Lower lobe of right lung (tissue), 2 donors: ENCODE measurements around the gene CUEDC1. TPM values are rescaled to one million over a fixed set of nuclear protein-coding genes. Genes with fewer than 3 reads are reported as not detected.
A peak's percentile ranks its signal among the peaks of the same experiment; 100 is the strongest.

Experiments used
- ATAC-seq, 2 donors: fragments of 200-7000 bp; cut with Tn5 transposase; one replicate each; pipeline ENCODE4 v1.9.1; 2020 to 2022; ENCODE audit warnings: mild to moderate bottlenecking in 2 of 2, moderate library complexity in 2 of 2
- DNase-seq: peaks from one replicate; pipeline ENCODE4 v3.0.0-alpha.2; 2020
- H3K27ac ChIP-seq: fragments of 200-600 bp; one replicate; pipeline ENCODE4 v1.8.0; 2022
- H3K27me3 ChIP-seq: fragments of 200-600 bp; one replicate; pipeline ENCODE4 v1.8.0; 2022; ENCODE audit warnings: low read depth
- H3K36me3 ChIP-seq: fragments of 200-600 bp; one replicate; pipeline ENCODE4 v1.8.0; 2022; ENCODE audit warnings: mild to moderate bottlenecking
- H3K4me1 ChIP-seq: fragments of 200-600 bp; one replicate; pipeline ENCODE4 v1.8.0; 2022
- H3K4me3 ChIP-seq: fragments of 200-600 bp; one replicate; pipeline ENCODE4 v1.8.0; 2022; ENCODE audit warnings: mild to moderate bottlenecking
- H3K9me3 ChIP-seq: fragments of 200-600 bp; one replicate; pipeline ENCODE4 v1.8.0; 2022
- intact Hi-C: fragments of 100-400 bp; cut with DNase I; formaldehyde crosslinking; loops from one replicate; pipeline ENCODE4 v1.11.0; 2022
- total RNA-seq: library from RNA; stranded (reverse); fragmentation: NEBNext Ultra II Directional; extraction: Animal tissue kit (Norgen Biotek cat#: 25700); gene quantifications from one replicate; pipeline ENCODE4 v1.2.1, GENCODE V29; 2021
- TF ChIP-seq, protein P1 (sequence below): fragments of 200-600 bp; IDR thresholded peaks from one replicate; pipeline ENCODE4 v1.8.0; 2022; ENCODE audit warnings: antibody characterized with exemption, mild to moderate bottlenecking
- donor health status: DM: no; HTN: yes; CAD: no; lungs with severe emphysema.

CUEDC1 gene
- total RNA-seq, 1 donor from 2014 or later, result 42.8 TPM

DNA sequence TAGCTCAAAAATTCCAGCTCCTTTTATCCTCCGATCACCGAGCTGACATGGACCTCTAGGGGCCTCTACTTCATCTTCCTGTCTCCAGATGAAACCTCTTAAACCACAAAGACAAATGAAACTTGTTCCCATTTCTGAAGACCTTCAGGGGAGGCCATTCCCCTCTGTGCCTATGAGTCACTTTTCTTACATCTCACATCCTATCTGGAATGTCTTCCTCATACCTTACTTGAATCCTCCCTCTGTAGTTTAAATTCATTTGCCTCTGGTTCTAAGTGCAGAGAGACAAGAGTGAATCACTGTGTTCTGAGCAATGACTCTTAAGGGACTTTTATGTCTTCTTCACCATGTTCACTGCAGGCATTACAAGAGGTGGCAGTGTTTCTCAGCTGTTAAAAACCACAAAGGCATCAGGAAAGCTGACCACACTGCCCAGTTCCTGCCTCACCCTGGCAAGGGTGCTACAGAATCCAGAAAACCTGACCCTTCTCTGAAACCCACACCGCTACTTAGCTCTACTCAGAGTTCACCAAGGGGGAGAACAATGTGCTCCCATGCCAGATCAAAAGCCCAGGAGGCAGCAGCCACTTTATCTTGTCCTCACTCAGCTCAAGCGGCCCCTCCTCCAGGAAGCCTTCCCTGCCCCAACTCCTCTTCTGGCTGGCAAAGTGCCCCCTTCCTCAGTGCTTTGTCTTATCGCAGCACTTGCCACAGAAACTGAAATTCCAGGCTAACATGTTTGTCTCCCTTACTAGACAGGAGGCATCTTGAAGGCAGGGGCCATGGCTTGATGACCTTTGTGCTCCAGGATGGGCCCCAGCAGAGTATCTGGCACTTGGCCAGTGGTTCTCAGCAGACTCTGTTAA is 6.4 kb downstream of the CUEDC1 start:
- peaks cover 84% of the 10 kb centered on the region for H3K4me1 ChIP-seq
- H3K27me3 ChIP-seq, result no peaks in the 10 kb centered on the region
- no peaks in the 10 kb centered on the region for H3K9me3 ChIP-seq
- TF ChIP-seq, protein P1, sequence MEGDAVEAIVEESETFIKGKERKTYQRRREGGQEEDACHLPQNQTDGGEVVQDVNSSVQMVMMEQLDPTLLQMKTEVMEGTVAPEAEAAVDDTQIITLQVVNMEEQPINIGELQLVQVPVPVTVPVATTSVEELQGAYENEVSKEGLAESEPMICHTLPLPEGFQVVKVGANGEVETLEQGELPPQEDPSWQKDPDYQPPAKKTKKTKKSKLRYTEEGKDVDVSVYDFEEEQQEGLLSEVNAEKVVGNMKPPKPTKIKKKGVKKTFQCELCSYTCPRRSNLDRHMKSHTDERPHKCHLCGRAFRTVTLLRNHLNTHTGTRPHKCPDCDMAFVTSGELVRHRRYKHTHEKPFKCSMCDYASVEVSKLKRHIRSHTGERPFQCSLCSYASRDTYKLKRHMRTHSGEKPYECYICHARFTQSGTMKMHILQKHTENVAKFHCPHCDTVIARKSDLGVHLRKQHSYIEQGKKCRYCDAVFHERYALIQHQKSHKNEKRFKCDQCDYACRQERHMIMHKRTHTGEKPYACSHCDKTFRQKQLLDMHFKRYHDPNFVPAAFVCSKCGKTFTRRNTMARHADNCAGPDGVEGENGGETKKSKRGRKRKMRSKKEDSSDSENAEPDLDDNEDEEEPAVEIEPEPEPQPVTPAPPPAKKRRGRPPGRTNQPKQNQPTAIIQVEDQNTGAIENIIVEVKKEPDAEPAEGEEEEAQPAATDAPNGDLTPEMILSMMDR, result peak; percentile 6
- ATAC-seq, result peak; percentile 20 to 58
- no peaks in the 10 kb centered on the region for H3K36me3 ChIP-seq
- H3K27ac ChIP-seq, result peak overlapping the region; percentile 79
- intact Hi-C loops, result no loop called here
- peak; percentile 46 for DNase-seq
- no peak overlapping the region for H3K4me3 ChIP-seq

DNA sequence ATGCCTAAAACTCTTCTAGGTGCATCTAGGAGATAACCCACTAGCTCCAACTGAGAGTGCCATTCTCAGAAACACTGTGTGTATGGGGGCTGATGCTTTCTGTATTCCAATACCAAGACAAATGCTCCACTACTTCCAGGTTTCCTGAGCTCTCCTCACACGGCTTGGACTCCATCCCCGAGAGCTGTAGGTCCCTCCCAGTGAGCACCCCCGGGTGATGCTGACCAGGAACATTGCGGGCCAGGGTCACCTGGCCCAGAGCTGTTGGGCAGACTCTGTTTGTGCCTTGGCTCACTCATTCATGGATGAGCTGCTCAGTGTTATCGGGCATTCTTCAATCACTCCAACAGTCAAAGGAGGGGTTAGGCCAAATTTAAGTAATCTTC is 7.0 kb downstream of the CUEDC1 start:
- Histone ChIP-seq H3K36me3 (no peaks in the 10 kb centered on the region), H3K27ac (peak overlapping the region; percentile 79), H3K4me3 (no peak overlapping the region), H3K4me1 (peaks cover 84% of the 10 kb centered on the region), H3K9me3 (no peaks in the 10 kb centered on the region), H3K27me3 (no peaks in the 10 kb centered on the region)
- TF ChIP-seq, protein P1, result no peak
- DNase-seq (peak; percentile 37), ATAC-seq (no peak)
- intact Hi-C loops, result no loop called here

DNA sequence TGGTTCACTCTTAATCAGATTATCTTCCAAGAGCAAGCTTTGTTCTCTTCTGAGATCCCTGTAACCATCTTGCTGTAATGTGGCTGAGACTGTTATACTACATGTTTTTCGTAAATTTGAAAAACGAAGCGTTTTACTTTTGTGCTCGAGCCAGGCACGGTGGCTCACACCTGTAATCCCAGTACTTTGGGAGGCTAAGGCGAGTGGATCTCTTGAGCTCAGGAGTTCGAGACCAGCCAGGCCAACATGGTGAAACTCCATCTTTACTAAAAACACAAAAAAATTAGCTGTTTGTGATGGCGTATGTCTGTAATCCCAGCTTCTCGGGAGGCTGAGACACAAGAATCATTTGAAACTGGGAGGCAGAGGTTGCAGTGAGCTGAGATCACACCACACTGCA is 7.8 kb downstream of the CUEDC1 start:
- DNase-seq (no peak), ATAC-seq (no peak)
- Histone ChIP-seq H3K9me3 (no peaks in the 10 kb centered on the region), H3K27me3 (no peaks in the 10 kb centered on the region), H3K36me3 (no peaks in the 10 kb centered on the region), H3K4me3 (peak overlapping the region; percentile 47), H3K4me1 (peaks cover 81% of the 10 kb centered on the region), H3K27ac (peak overlapping the region; percentile 79)
- intact Hi-C loops, result no loop called here
- TF ChIP-seq, protein P1, result no peak

GRCh38 chr17:57946798-57947358 is 8.3 kb downstream of the CUEDC1 start:
- Histone ChIP-seq H3K9me3 (no peaks in the 10 kb centered on the region), H3K27ac (peak overlapping the region; percentile 79), H3K36me3 (no peaks in the 10 kb centered on the region), H3K4me1 (peaks cover 80% of the 10 kb centered on the region), H3K27me3 (no peaks in the 10 kb centered on the region), H3K4me3 (peak overlapping the region; percentile 47)
- ATAC-seq (peak; percentile 78 to 88), DNase-seq (peak; percentile 76)
- intact Hi-C loops, result no loop called here
- TF ChIP-seq, protein P1, result no peak

GRCh38 chr17:57945996-57946797 is 9.0 kb downstream of the CUEDC1 start:
- no peaks in the 10 kb centered on the region for H3K36me3 ChIP-seq
- no peaks in the 10 kb centered on the region for H3K27me3 ChIP-seq
- no peaks in the 10 kb centered on the region for H3K9me3 ChIP-seq
- TF ChIP-seq, protein P1, result no peak
- ATAC-seq, result peak; percentile 28 to 48
- H3K4me3 ChIP-seq, result peak overlapping the region; percentile 47
- no peak for DNase-seq
- peak overlapping the region; percentile 79 for H3K27ac ChIP-seq
- intact Hi-C loops, result no loop called here
- peaks cover 81% of the 10 kb centered on the region for H3K4me1 ChIP-seq
